Lower leg skin (tissue), 3 donors: ENCODE results near the gene OAS2.

Source experiments
- CTCF ChIP-seq, 3 donors: fragments of 450-650 bp; IDR thresholded peaks; one replicate each; pipeline ENCODE4 v1.5.1; 2016; ENCODE audit warnings: antibody characterized with exemption in 3 of 3, mild to moderate bottlenecking in 3 of 3, moderate library complexity in 2 of 3
- POLR2A ChIP-seq, 2 donors: fragments of 450-650 bp; IDR thresholded peaks; one replicate each; pipeline ENCODE4 v1.6.1; 2016 to 2017; ENCODE audit warnings: antibody characterized with exemption in 2 of 2, mild to moderate bottlenecking in 1 of 2, moderate library complexity in 1 of 2

- TF ChIP-seq CTCF (IDR thresholded peaks at IDR 0.05) (no peak), POLR2A (IDR thresholded peaks at IDR 0.05) (no peak)
Measured at GRCh38 chr12:113057565-113058485, 79.5 kb downstream of the OAS2 start.
